CD4-positive, alpha-beta T cell (primary cell): Measurements from ENCODE around the gene RXFP1. TPM values are rescaled to one million over a fixed set of nuclear protein-coding genes. Genes with fewer than 3 reads are reported as not detected.

Experiments
- ATAC-seq: fragments of 200-7000 bp; cut with Tn5 transposase; one replicate; pipeline ENCODE4 v1.10.0; 2022; ENCODE audit warnings: mild to moderate bottlenecking; ENCODE audit not compliant: poor library complexity
- CTCF ChIA-PET: fragments of 350-600 bp; sonication (Branson Sonifier 250); formaldehyde crosslinking; loops from one replicate; lab custom pipeline; 2021; ENCODE audit warnings: antibody characterized with exemption, inconsistent platforms; lab: Charles Lee
- POLR2A ChIA-PET: fragments of 350-600 bp; sonication (Branson Sonifier 250); formaldehyde crosslinking; loops from one replicate; lab custom pipeline; 2021; ENCODE audit warnings: antibody characterized with exemption, inconsistent platforms; lab: Charles Lee
- DNase-seq, 14 experiments: peaks; one replicate each; pipeline ENCODE4 v3.0.0-alpha.2; 2013 to 2020; ENCODE audit warnings: mixed read lengths in 2 of 14
- H3K27ac ChIP-seq, 2 donors: one replicate each; pipeline versions ENCODE4 v1.5.1 to v1.7.0; 2013; ENCODE audit warnings: low read length in 2 of 2, low read depth in 1 of 2, mild to moderate bottlenecking in 1 of 2
- H3K27me3 ChIP-seq, 2 experiments: 1 replicate in 1 of 2; 2 replicates in 1 of 2; pipeline versions ENCODE4 v1.6.1 to v1.7.0; 2013; ENCODE audit warnings: low read length in 2 of 2, control low read depth in 1 of 2, mild to moderate bottlenecking in 1 of 2, moderate library complexity in 1 of 2; ENCODE audit not compliant: insufficient read depth in 2 of 2, control insufficient read depth in 1 of 2
- H3K36me3 ChIP-seq: one replicate; pipeline ENCODE4 v1.6.1; 2013; ENCODE audit warnings: low read length, control low read depth; ENCODE audit not compliant: insufficient read depth
- H3K4me1 ChIP-seq: one replicate; pipeline ENCODE4 v1.6.1; 2013; ENCODE audit warnings: low read length, control low read depth; ENCODE audit not compliant: insufficient read depth
- H3K4me3 ChIP-seq: one replicate; pipeline ENCODE4 v1.5.1; 2013; ENCODE audit warnings: mild to moderate bottlenecking, low read length, moderate library complexity
- H3K9me3 ChIP-seq, 2 experiments: 1 replicate in 1 of 2; 2 replicates in 1 of 2; pipeline versions ENCODE4 v1.6.1 to v1.7.0; 2013; ENCODE audit warnings: low read length in 2 of 2, mild to moderate bottlenecking in 2 of 2, control low read depth in 1 of 2, moderate library complexity in 1 of 2; ENCODE audit not compliant: control insufficient read depth in 1 of 2, insufficient read depth in 1 of 2
- H3K27ac Mint-ChIP-seq: one replicate; pipeline ENCODE4 v1.8.0; 2020; ENCODE audit warnings: mixed read lengths
- H3K27me3 Mint-ChIP-seq: one replicate; pipeline ENCODE4 v1.8.0; 2021; ENCODE audit warnings: mixed read lengths
- H3K36me3 Mint-ChIP-seq: one replicate; pipeline ENCODE4 v1.8.0; 2021; ENCODE audit warnings: low read depth, mixed read lengths
- H3K4me1 Mint-ChIP-seq: one replicate; pipeline ENCODE4 v1.8.0; 2021; ENCODE audit warnings: low read depth, mixed read lengths
- H3K4me3 Mint-ChIP-seq: one replicate; pipeline ENCODE4 v1.8.0; 2020; ENCODE audit warnings: mild to moderate bottlenecking, mixed read lengths
- H3K9me3 Mint-ChIP-seq: one replicate; pipeline ENCODE4 v1.8.0; 2020; ENCODE audit warnings: mixed read lengths
- CTCF ChIP-seq: fragments of 200-600 bp; IDR thresholded peaks from one replicate; pipeline ENCODE4 v1.8.0; 2022; ENCODE audit warnings: antibody characterized with exemption, mild to moderate bottlenecking
- intact Hi-C, 2 experiments: fragments of 100-400 bp; cut with DNase I in 1 of 2; cut with micrococcal nuclease in 1 of 2; formaldehyde crosslinking; loops; one replicate each; pipeline versions ENCODE4 v1.15.1 to v1.9.0; 2023 to 2025; cut with DNase I, micrococcal nuclease
- total RNA-seq, 174 experiments: library from RNA in 2 of 174; stranded (reverse) in 2 of 174; gene quantifications; one replicate each; pipeline ENCODE4 v1.2.3 and lab custom pipeline; 2021 to 2026

Gene RXFP1
- total RNA-seq, 2 experiments from 2014 or later: not detected

- no peak overlapping the region for H3K27ac Mint-ChIP-seq
- H3K4me3 Mint-ChIP-seq: no peak overlapping the region
- POLR2A ChIA-PET: no interaction called here
- ATAC-seq (no peak), DNase-seq (no peak)
- H3K4me1 Mint-ChIP-seq: no peaks in the 10 kb centered on the region
- Histone ChIP-seq H3K4me3 (no peak overlapping the region), H3K27ac (no peak overlapping the region), H3K9me3 (no peaks in the 10 kb centered on the region), H3K27me3 (no peaks in the 10 kb centered on the region), H3K36me3 (no peaks in the 10 kb centered on the region), H3K4me1 (no peaks in the 10 kb centered on the region)
- H3K36me3 Mint-ChIP-seq: no peaks in the 10 kb centered on the region
- H3K9me3 Mint-ChIP-seq: no peaks in the 10 kb centered on the region
- no peak for TF ChIP-seq CTCF
- H3K27me3 Mint-ChIP-seq: no peaks in the 10 kb centered on the region
- intact Hi-C loops: no loop called here
- CTCF ChIA-PET: no interaction called here
Measured at GRCh38 chr4:158490629-158491028, 31.1 kb upstream of the RXFP1 start.

- ChIA-PET POLR2A (no interaction called here), CTCF (interaction anchor here (1.3 kb wide), 1 partner anchor 8 kb away, joined by 3 read pairs; no protein-coding TSS in a partner anchor)
- Histone ChIP-seq H3K36me3 (no peaks in the 10 kb centered on the region), H3K4me3 (no peak overlapping the region), H3K4me1 (no peaks in the 10 kb centered on the region), H3K27me3 (no peaks in the 10 kb centered on the region), H3K9me3 (no peaks in the 10 kb centered on the region), H3K27ac (no peak overlapping the region)
- Mint-ChIP-seq H3K9me3 (no peaks in the 10 kb centered on the region), H3K4me1 (no peaks in the 10 kb centered on the region), H3K36me3 (no peaks in the 10 kb centered on the region), H3K4me3 (no peak overlapping the region), H3K27ac (no peak overlapping the region), H3K27me3 (no peaks in the 10 kb centered on the region)
- TF ChIP-seq CTCF: no peak
- DNase-seq: no peak
- intact Hi-C loops: no loop called here
- ATAC-seq: no peak
Measured at GRCh38 chr4:158492391-158492790, 29.3 kb upstream of the RXFP1 start.

GRCh38 chr4:158496030-158496741, 25.5 kb upstream of the RXFP1 start:
- peak in 4 of 14 experiments; percentile 7 to 20 (median 13) for DNase-seq
- no peak for TF ChIP-seq CTCF

More at GRCh38 chr4:158496030-158496741, 25.5 kb upstream of the RXFP1 start:
- no peak overlapping the region for H3K4me3 Mint-ChIP-seq
- H3K4me1 ChIP-seq: no peaks in the 10 kb centered on the region
- no peaks in the 10 kb centered on the region for H3K27me3 ChIP-seq
- ChIA-PET POLR2A (no interaction called here), CTCF (no interaction called here)
- no peak overlapping the region for H3K4me3 ChIP-seq
- no peak for ATAC-seq
- H3K36me3 Mint-ChIP-seq: no peaks in the 10 kb centered on the region
- no peaks in the 10 kb centered on the region for H3K4me1 Mint-ChIP-seq
- no peaks in the 10 kb centered on the region for H3K36me3 ChIP-seq
- H3K9me3 Mint-ChIP-seq: no peaks in the 10 kb centered on the region
- H3K9me3 ChIP-seq: no peaks in the 10 kb centered on the region
- intact Hi-C loops: no loop called here
- H3K27me3 Mint-ChIP-seq: peaks cover 7% of the 10 kb centered on the region
- no peak overlapping the region for H3K27ac ChIP-seq
- H3K27ac Mint-ChIP-seq: no peak overlapping the region
